HG03196 (cell line): ENCODE measurements around the gene ABHD17B.

Experiments used
- ATAC-seq: cut with Tn5 transposase; IDR thresholded peaks from one replicate; pipeline ENCODE4 v1.9.1; 2021; ENCODE audit not compliant: unreplicated experiment

The ABHD17B gene

GRCh38 chr9:71879644-71880174 is 31.3 kb downstream of the ABHD17B start:
- ATAC-seq = no peak

- no peak for ATAC-seq
These were observed 32.4 kb downstream of the ABHD17B start for GRCh38 chr9:71878327-71879274.

GRCh38 chr9:71876829-71877228 is 34.2 kb downstream of the ABHD17B start:
- no peak for ATAC-seq

DNA sequence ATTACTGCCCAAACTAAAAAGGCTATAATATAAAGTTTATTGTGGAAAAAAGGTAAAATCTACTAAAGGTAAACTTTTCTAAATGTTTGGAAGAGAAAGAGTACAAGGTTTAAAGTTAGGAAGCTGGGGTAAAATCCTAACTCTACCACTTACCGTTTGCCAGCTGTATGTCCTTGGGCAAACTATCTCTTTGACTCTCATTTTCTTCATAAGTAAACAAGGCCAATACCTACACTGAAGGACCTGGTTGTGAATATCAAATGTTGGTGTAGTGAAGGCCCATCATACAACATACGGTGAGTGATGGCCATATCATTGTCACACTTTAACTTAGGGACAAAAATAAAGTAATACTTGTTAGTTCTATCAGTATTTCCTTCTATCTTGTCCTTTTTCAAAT is 34.9 kb downstream of the ABHD17B start:
- ATAC-seq = no peak

GRCh38 chr9:71875345-71875744 is 35.6 kb downstream of the ABHD17B start:
- ATAC-seq = no peak

DNA sequence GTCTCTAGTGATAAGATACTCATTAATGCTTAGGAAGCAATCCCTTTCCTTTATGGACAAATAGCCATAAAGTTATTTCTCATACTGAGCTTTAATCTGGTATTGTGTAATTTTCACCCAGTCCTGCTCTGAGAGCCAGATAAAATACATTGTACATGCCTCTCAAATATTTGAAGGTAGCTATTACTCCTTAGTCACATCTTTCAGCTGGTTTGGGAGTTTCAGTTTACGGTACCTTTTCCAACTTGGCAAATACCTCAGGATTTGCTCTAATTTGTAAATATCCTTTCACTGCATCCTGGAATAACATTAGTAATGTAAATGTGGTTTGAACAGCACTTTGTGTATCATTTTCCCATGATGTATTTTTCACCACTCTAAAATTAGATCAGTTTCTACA is 47.4 kb downstream of the ABHD17B start:
- ATAC-seq = no peak

DNA sequence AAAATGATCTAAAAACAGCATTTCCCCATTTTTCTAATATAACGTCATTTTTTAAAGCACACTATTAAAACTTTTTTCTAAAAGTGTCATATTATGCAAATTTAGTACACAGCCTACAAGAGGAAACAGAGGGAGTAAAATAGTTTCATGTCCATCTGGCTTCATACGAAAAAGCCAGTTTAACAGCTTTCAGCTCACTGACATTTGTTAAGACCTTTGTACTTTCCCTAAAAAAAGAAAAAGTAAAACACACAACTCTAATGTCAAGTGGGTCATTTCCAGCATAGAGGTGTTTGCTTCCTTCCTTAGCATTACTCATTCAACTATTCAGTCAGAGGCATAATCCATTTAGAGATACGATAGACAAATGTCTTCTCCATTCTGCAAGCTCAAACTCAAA is 49.4 kb downstream of the ABHD17B start:
- no peak for ATAC-seq

GRCh38 chr9:71859939-71860338 is 51.1 kb downstream of the ABHD17B start:
- ATAC-seq = no peak

- no peak for ATAC-seq
These were observed 52.2 kb downstream of the ABHD17B start for GRCh38 chr9:71858812-71859211.

DNA sequence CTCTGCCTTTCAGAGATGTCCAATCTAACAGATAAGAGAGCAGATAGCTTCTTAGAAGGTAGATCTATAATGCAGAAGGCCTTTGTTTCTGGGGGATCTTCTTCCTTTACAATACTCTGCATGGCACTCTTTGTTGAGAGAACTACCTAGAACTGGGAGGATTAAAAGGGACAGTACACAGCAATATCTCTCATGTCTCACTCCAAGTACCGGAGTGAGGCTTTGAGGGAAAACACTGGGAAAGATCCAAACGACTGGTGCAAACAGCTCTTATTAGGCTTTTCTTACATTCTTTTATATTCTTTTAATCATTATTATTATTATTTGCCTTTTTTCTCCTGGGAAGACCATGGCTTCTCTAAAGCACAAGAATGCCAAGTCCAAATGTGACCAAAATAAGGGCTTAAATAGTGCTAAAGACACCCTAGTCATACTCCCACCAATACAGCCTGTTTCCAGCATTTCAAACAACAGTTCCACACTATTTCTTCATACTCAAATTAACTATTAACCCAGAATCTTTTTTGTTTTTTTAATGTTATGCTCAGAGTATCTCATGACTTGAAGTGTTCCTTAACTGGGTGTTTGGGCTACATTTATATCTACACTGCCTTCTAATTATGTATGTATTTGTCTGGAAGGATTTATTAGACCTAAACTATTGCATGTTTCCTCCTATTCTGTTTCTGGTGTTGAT is 52.7 kb downstream of the ABHD17B start:
- ATAC-seq = no peak

DNA sequence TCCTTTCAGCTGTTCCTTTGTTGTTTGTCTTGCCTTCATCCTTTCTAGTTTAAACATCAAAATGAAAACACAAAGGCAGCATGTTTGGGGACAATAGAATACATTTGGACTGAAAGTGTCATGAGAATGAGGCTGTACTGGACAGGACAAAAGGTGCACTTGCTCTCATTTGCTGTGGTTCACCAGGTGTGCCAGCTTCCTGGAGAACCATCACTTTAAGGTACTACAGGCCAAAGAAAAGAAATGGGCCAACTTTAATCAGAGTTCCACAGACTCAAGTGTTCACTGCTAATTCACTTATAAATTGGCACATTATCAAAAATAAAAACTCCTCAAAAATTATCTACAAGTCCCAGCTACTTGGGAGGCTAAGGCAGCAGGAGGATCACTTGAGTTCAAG is 53.8 kb downstream of the ABHD17B start:
- ATAC-seq = no peak

DNA sequence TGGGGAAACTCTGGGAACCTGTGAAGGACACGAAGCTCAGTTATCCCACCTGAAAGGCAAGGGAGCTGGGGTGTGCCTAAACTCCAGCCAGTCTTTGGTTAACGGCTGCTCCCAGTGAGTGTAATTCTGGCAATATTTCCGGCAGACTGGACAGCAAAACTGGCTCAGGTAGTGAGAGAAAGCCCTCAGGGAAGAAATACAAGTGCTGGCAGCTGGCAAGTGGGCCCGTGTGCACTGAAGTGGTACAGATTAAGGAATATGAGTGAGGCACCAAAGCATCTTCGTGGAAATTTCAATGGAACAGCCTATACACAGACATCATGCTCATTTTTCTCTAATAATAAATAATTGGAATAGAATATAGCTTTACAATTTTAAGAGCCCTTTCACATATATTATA is 56.2 kb downstream of the ABHD17B start:
- no peak for ATAC-seq

GRCh38 chr9:71853084-71853483 is 57.9 kb downstream of the ABHD17B start:
- no peak for ATAC-seq

- ATAC-seq = no peak
These were observed 60.0 kb downstream of the ABHD17B start for GRCh38 chr9:71850996-71851395.

- no peak for ATAC-seq
These were observed 63.1 kb downstream of the ABHD17B start for GRCh38 chr9:71847892-71848291.

DNA sequence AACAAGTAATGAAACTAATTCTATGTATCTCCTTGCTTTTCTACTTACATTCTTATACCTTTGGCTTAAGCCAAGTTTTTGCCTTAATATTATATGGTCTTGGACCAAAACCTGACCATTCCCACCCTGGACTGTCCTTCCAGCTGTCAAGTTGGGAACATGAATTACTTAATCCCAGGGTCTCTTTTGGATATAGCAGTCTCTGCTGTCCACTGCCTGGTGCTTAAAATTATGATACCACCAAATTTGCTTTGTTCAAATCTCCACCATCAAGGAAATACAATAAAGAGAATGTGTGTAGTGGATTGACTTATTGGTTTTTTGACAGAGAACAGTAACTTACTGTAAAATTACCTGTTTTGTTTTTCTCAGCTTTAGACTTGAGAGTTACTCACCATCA is 66.2 kb downstream of the ABHD17B start:
- no peak for ATAC-seq

- ATAC-seq = no peak
These were observed 71.3 kb downstream of the ABHD17B start for GRCh38 chr9:71839668-71840067.

DNA sequence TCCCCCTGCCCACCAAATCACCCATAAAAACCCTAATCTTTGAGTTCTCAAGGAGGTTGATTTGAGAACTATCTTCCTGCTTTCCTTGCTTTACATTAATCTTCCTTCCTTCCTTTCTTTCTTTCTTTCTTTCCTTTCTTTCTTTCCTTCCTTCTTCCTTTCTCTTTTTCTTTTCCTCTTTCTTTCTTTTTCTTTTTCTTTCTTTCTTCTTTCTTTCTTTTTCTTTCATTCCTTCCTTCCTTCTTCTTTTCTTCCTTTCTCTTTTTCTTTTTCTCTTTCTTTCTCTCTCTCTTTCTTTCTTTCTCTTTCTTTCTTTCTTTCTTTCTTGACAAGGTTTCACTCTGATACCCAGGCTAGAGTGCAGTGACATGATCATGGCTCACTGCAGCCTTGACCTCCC is 75.4 kb downstream of the ABHD17B start:
- ATAC-seq = no peak

DNA sequence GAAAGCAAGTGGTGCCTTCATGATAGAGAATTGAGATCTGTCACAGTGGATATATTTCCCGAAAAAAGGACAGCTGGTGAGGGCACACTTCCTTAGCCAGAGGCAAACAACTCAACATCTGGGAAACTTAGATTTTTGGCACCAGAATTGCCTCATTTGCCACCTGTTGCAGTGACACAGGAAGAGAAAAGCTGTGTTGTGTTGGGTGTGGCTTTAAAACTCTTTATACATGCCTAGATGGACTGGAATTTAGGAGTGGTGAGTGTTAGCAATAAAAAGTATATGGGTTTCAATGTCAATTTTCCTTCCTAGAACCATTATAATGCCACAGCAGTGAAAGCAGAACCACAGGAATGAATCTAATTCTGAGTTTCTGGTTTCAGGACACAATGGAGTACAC is 80.1 kb downstream of the ABHD17B start:
- ATAC-seq = no peak

GRCh38 chr9:71830153-71830552 is 80.8 kb downstream of the ABHD17B start:
- ATAC-seq = no peak

GRCh38 chr9:71826279-71826678 is 84.7 kb downstream of the ABHD17B start:
- ATAC-seq = no peak

GRCh38 chr9:71824257-71824656 is 86.7 kb downstream of the ABHD17B start:
- ATAC-seq = no peak
